IPS DF 19.7 (cell line): ENCODE data around the gene ZNF366.

ENCODE experiments used
- DNase-seq: peaks from one replicate; pipeline ENCODE4 v3.0.0-alpha.2; 2013; ENCODE audit warnings: low read depth, low spot score

Gene ZNF366

DNA sequence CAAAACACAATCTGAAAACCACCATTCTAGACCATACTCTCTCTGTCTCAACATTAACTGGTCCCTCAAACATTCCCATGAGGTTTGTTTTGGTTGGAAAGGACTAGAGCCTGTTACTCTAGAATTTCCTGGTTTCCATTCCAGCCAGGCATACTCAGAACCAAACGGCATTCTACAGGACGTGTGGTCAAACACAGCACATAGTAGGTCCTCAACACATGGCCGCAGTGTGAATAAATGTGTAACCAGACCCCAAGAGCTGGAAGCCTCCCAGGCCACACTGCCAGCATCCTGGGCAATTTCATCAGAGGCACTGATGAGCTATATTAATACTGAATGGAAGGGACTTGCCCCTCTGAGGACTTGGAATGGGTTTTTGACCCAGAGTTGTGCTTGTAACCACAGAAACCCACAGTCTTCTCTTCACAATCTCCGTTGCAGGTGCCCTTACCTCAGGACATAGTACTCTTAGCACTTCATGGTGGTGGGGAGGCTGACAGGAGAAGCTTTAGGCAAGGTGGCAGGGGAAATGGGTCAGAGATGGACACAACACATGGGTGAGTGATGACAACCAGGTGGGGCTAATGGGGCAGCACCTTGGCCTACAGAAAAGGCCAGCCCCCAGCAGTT, 66.0 kb downstream of the ZNF366 start:
- no peak for DNase-seq

DNA sequence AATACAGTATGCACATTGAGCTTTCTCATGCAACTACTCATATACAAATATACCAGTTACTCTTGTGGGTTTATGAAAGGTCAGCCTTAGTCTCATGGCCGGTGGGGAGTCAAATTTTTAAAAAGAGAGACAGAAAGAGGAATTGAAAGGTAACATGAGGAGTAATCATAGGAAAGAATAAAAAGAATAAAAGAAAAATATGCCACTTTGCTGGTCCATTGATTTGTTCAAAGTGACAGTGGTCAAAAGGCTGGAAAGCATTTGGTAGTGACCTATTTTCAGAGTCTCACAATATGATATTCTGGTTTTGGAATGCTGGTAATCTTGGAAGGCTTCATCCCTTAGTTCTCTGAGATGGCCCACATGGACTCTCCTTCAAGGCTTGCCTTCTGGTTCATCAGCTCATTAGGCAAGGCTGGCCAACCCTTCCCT, 67.0 kb downstream of the ZNF366 start:
- DNase-seq: no peak

- DNase-seq: no peak
These were observed 68.0 kb downstream of the ZNF366 start for GRCh38 chr5:72439192-72439591.

GRCh38 chr5:72438141-72438540, 69.1 kb downstream of the ZNF366 start:
- DNase-seq: no peak

DNA sequence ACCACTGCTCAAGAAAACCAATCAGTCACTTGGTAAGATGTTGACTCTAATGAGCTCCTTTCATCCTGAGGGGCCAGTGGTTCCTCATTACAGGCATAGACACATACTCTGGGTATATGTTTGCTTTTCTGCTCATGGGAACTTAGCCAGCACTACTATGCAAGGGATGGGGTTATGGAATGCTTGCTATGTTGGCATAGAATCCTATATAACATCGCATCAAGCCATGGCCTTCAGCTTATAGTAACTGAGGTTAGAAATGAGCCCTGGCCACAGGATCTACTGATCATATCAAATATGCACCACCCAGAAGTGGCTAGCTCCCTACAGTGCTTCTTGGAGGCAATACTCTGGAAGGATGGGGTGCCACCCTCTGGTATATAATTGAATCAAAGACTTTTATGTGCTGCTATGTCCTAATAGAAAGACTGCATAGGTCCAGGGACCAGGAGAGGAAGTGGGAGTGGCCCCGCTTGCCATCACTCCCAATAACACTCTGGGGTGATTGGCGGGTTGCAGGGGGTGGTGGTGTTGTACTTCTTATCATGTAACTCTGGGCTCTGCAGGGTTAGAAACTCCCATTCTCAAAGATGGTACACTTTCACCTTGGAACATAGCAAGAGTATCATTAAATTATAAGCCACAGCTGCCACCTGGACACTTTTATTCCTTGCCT, 70.3 kb downstream of the ZNF366 start:
- DNase-seq: no peak

GRCh38 chr5:72434781-72435437, 72.3 kb downstream of the ZNF366 start:
- DNase-seq: no peak

GRCh38 chr5:72434056-72434780, 73.0 kb downstream of the ZNF366 start:
- no peak for DNase-seq

- no peak for DNase-seq
These were observed 73.7 kb downstream of the ZNF366 start for GRCh38 chr5:72433522-72433921.

DNA sequence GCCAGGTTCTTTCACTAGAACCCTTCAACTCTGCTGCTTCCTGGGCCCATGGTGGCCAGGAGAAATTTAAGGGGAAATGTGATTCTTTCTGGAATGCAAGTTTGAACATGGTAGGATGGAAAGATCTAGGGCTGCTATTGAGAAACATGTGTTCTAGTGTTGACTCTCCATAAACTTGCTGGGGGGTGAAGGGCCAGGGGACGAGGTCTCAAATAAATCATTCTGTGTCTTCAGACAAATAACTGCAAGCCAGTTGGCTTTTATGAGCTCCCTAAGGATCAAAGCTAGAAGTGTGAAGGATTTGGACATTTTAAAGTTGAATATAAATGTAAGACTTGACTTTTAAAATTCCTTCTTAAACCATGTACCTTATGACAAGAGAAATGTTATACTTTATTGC, 78.5 kb downstream of the ZNF366 start:
- DNase-seq: no peak

DNA sequence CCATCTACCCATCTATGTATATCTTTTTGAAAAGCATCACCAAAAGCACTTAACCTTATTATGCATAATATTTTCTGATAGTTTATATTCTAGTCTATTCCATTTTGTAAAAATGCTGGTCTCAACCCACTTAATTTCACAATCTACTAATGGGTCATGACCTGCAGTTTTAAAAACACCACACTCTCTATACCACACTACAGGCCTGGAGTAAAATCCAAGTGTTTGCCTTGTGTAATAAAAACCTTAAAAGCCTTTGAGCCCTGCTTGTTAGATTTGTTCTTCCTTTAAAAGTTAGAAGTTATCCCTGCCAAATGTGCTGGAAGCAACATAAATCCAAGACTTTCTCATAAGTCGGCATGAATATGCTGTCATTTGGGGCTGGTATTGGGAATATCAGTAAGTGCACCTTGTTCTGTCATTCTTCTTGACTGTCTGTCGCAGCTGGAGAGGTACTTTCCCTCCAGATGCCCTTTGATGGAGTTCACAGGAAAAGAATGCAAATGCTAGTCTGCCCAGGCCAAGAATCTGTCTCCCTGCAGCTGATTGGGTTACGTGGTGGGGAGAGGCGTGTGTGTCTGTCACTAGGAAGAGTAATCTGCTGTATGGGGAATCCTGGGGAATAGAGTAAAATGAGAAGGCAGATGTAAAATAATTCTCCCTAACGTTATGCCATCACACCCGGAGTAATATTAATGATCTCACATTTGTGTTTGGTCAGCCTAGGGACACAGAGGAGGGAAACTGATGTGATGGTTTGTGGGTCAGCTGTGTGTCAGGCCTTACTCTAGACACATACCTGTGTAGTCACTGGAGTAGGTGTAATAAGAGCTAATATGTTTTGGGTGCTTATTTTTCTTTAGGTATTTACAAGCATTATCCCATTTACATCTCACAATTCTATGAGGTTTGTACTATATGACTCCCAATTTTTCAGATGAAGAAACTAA, 79.4 kb downstream of the ZNF366 start:
- DNase-seq: no peak

DNA sequence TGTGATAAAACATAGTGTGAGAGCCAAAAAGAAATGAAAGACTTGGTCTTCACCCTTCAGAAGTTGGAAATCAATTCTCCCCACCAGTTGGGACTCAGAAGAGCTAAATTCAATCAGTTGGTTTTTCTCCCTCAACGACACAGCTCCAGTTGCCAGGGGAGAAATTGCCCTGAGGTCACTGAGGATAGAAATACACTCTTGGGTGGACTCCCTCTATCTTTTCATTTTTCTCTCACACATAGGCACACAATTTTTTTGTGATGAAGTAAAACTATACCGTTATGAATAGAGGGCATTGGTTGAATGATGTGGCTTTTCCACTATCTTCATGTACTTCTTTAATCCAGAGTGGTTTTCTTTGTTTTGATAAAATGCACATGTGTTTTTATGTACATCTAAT, 80.2 kb downstream of the ZNF366 start:
- DNase-seq: no peak

DNA sequence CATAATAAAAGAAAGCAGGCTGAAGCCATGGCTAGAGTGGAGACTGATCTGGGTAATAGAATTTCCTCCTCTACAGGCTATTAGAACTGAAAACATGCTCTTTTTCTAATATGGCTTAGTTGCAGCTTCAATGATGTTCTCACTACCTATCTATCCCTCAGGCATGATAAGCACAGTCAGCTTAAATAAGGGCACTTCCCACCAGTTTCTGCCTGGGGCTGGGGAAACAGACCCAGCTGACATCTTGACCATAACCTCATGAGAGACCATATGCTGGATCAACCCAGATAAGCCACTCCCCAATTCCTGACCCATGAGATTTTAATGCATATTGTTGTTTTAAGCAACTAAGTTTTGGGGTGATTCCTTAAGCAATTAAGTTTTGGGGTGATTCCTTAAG, 81.2 kb downstream of the ZNF366 start:
- DNase-seq: no peak

- DNase-seq: no peak
These were observed 88.9 kb downstream of the ZNF366 start for GRCh38 chr5:72418271-72418670.

DNA sequence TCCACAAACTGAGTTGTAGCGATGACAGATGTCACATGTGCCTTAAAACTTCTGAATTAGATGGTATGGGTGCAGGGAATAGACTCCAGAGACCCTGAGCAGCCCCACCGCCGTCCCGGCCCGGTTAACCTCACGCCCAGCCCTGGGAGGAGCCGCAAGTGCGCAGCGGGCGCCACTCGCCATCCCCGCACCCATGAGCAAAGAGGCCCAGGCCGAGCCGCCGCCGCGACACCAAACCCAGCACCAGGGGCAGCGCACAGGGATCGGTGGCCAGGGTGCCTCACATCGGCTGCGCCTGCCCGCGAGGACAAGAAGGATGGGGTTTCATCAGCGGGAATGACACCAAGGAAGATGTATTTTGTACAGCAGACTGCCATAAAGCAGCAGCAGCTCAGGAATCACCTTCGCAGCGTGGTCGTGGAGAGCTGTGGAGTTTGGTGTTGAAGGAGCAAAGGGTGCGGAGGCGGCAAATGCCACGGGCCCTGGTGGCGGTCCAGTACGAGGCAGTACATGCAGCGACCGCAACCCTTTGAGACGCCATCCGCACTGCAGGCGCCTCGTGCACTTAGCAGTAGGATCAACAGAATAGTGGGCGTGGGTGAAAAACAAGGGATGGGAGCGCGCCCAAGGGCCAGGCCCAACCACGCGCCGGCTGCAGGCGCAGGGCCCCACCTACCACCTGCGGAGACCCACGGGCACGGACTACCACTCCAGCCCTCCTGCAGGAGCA, 89.7 kb downstream of the ZNF366 start:
- DNase-seq: no peak

GRCh38 chr5:72415616-72416325, 91.4 kb downstream of the ZNF366 start:
- DNase-seq: no peak

- no peak for DNase-seq
These were observed 94.7 kb downstream of the ZNF366 start for GRCh38 chr5:72412283-72413055.

GRCh38 chr5:72410688-72411295, 96.4 kb downstream of the ZNF366 start:
- DNase-seq: no peak

DNA sequence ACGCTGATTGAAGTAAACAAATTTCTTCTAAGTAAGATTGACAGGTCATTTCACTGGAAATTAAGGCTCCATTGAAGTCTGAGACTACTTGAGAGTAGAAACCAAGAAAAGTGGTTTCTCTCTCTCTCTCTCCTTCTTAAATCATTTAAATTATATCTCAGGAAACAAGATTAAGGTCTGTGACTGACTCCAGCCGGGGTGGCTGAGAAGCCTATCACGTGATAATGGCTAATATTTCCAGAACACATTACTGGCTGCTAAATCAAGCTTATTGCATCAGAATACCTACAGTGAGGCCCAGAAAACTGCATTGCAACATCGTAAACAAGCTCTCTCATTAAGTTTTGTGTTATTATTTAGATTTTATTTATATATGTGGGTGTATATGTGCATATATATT, 98.6 kb downstream of the ZNF366 start:
- DNase-seq: no peak

- DNase-seq: no peak
These were observed 99.1 kb downstream of the ZNF366 start for GRCh38 chr5:72408127-72408526.
